Lower leg skin (tissue), 3 donors: Measurements from ENCODE around the gene TTC21A.

ENCODE experiments used
- POLR2A ChIP-seq, 2 donors: fragments of 450-650 bp; IDR thresholded peaks; one replicate each; pipeline ENCODE4 v1.6.1; 2016 to 2017; ENCODE audit warnings: antibody characterized with exemption in 2 of 2, mild to moderate bottlenecking in 1 of 2, moderate library complexity in 1 of 2
- TF ChIP-seq, protein P1 (sequence below), 3 donors: fragments of 450-650 bp; IDR thresholded peaks; one replicate each; pipeline ENCODE4 v1.5.1; 2016; ENCODE audit warnings: antibody characterized with exemption in 3 of 3, mild to moderate bottlenecking in 3 of 3, moderate library complexity in 2 of 3

DNA sequence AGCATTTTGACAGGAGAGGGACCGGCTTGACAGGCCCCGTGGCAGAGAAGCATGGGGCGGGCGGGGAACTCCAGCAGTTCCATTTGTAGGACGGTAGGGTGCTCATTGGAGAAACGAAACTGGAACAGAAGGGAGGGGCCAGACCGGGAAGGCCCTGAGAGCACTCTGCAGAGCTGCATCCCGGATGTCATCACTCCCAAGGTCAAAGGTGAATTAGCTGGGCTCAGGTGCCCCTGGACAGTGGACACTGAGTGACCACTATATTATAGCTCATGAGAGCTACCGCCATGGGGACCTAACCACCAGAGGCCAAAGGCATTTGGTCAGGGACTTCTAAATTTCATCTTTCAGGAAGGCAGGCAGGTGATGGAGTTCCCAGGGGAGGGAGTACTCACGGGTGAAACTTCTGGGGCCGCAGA is 38.6 kb downstream of the TTC21A start:
- TF ChIP-seq, protein P1, sequence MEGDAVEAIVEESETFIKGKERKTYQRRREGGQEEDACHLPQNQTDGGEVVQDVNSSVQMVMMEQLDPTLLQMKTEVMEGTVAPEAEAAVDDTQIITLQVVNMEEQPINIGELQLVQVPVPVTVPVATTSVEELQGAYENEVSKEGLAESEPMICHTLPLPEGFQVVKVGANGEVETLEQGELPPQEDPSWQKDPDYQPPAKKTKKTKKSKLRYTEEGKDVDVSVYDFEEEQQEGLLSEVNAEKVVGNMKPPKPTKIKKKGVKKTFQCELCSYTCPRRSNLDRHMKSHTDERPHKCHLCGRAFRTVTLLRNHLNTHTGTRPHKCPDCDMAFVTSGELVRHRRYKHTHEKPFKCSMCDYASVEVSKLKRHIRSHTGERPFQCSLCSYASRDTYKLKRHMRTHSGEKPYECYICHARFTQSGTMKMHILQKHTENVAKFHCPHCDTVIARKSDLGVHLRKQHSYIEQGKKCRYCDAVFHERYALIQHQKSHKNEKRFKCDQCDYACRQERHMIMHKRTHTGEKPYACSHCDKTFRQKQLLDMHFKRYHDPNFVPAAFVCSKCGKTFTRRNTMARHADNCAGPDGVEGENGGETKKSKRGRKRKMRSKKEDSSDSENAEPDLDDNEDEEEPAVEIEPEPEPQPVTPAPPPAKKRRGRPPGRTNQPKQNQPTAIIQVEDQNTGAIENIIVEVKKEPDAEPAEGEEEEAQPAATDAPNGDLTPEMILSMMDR (IDR thresholded peaks at IDR 0.05) = no peak
- no peak for TF ChIP-seq POLR2A (IDR thresholded peaks at IDR 0.05)
